ENCODE data around the gene RNF44. TPM values are rescaled to one million over a fixed set of nuclear protein-coding genes. Genes with fewer than 3 reads are reported as not detected.

The RNF44 gene
- total RNA-seq, 1 donor from 2014 or later, result 11.7 TPM

DNA sequence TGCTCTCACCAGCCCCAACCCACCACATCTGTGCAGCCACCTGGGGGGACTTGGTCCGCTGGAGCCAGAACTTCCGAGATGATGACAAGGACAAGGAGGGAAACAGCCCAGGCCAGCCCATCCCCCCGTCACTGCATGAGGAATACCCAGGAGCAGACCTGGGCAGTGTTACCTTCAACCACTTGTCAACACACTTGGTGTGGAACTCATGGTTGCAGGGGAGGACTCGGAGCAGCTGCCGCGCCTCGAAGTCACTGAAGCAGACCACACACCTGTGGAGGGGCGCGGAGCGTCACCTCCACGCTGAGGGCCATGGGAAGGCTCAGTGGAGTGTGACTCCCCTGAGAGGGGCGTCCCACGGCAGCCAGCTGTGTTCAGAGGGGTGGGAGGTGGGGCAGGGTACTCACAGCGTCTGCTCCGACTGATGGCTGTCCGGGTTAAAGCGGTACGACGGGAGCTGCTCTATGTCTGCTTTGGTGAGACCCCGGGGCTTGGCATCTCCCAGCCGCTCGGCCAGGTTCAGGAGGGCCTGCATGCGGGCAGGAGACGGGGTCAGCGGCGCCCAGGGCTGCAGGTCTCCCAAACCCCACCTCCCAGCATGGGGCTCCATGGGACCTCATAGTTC, 8.0 kb downstream of the RNF44 start:
- Histone ChIP-seq H3K9ac (no peak overlapping the region), H3K4me1 (no peaks in the 10 kb centered on the region), H3F3A (ENCODE audit: low read depth) (peaks cover 2% of the 10 kb centered on the region), H3K4me2 (no peak overlapping the region), H3K36me3 (no peaks in the 10 kb centered on the region), H3K4me3 (no peak overlapping the region), H3K27ac (no peak overlapping the region), H3K79me2 (ENCODE audit: low read depth) (peaks cover 34% of the 10 kb centered on the region), H3K27me3 (no peaks in the 10 kb centered on the region), H4K20me1 (ENCODE audit: low read depth) (peaks cover 45% of the 10 kb centered on the region), H2AFZ (replicated peaks) (no peak overlapping the region), H3K9me3 (ENCODE audit: low read depth) (no peaks in the 10 kb centered on the region)
- TF ChIP-seq EZH2 (IDR thresholded peaks at IDR 0.05), result no peak
- TF ChIP-seq, protein P1, sequence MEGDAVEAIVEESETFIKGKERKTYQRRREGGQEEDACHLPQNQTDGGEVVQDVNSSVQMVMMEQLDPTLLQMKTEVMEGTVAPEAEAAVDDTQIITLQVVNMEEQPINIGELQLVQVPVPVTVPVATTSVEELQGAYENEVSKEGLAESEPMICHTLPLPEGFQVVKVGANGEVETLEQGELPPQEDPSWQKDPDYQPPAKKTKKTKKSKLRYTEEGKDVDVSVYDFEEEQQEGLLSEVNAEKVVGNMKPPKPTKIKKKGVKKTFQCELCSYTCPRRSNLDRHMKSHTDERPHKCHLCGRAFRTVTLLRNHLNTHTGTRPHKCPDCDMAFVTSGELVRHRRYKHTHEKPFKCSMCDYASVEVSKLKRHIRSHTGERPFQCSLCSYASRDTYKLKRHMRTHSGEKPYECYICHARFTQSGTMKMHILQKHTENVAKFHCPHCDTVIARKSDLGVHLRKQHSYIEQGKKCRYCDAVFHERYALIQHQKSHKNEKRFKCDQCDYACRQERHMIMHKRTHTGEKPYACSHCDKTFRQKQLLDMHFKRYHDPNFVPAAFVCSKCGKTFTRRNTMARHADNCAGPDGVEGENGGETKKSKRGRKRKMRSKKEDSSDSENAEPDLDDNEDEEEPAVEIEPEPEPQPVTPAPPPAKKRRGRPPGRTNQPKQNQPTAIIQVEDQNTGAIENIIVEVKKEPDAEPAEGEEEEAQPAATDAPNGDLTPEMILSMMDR (IDR thresholded peaks at IDR 0.05), result no peak
- no peak for TF ChIP-seq EZH2phosphoT487 (IDR thresholded peaks at IDR 0.05)
- H3K36me3 Mint-ChIP-seq, result peaks cover 6% of the 10 kb centered on the region
- H3K27ac Mint-ChIP-seq, result no peak overlapping the region
- no peaks in the 10 kb centered on the region for H3K9me3 Mint-ChIP-seq
- H3K27me3 Mint-ChIP-seq (ENCODE audit: insufficient read depth, low read depth), result peaks cover 9% of the 10 kb centered on the region
- H3K4me1 Mint-ChIP-seq, result peaks cover 8% of the 10 kb centered on the region
- no peak for DNase-seq (ENCODE audit: low spot score)
- no peak overlapping the region for H3K4me3 Mint-ChIP-seq

DNA sequence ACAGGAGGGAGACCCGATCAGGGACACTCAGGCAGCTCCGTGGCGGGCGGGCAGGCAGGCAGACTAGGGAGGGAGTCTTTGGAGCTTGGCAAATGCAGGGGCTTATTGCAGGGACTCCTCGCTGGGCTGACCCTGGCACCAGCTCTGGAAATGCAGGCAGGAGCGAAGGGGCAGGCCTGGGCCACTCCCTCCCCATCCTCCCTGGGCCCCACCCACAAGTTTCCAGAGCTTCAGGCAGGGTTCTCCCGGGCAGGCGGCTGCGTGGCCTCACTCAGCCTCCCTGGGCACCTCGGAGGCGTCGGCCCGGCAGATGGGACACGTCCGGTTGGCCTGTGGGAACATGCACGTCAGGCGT, 8.5 kb downstream of the RNF44 start:
- H3K4me1 ChIP-seq, result no peaks in the 10 kb centered on the region
- peaks cover 29% of the 10 kb centered on the region for H3K79me2 ChIP-seq (ENCODE audit: low read depth)
- H3K27me3 ChIP-seq, result no peaks in the 10 kb centered on the region
- H3F3A ChIP-seq (ENCODE audit: low read depth), result peaks cover 2% of the 10 kb centered on the region
- H3K36me3 ChIP-seq, result no peaks in the 10 kb centered on the region
- Mint-ChIP-seq H3K27ac (no peak overlapping the region), H3K27me3 (ENCODE audit: insufficient read depth, low read depth) (peaks cover 11% of the 10 kb centered on the region), H3K9me3 (no peaks in the 10 kb centered on the region), H3K36me3 (peaks cover 6% of the 10 kb centered on the region), H3K4me3 (no peak overlapping the region), H3K4me1 (peaks cover 5% of the 10 kb centered on the region)
- H3K4me3 ChIP-seq, result no peak overlapping the region
- TF ChIP-seq EZH2 (IDR thresholded peaks at IDR 0.05) (no peak), EZH2phosphoT487 (IDR thresholded peaks at IDR 0.05) (no peak)
- TF ChIP-seq, protein P1 (IDR thresholded peaks at IDR 0.05), result no peak
- H3K9me3 ChIP-seq (ENCODE audit: low read depth), result no peaks in the 10 kb centered on the region
- no peak overlapping the region for H3K9ac ChIP-seq
- no peak overlapping the region for H3K27ac ChIP-seq
- DNase-seq (ENCODE audit: low spot score), result no peak
- H3K4me2 ChIP-seq, result no peak overlapping the region
- no peak overlapping the region for H2AFZ ChIP-seq (replicated peaks)
- H4K20me1 ChIP-seq (ENCODE audit: low read depth), result peaks cover 40% of the 10 kb centered on the region

- H3K27ac Mint-ChIP-seq, result no peak overlapping the region
- no peak overlapping the region for H3K4me3 Mint-ChIP-seq
- H3K79me2 ChIP-seq (ENCODE audit: low read depth), result peaks cover 25% of the 10 kb centered on the region
- no peaks in the 10 kb centered on the region for H3K36me3 ChIP-seq
- H3K9me3 Mint-ChIP-seq, result no peaks in the 10 kb centered on the region
- no peak overlapping the region for H3K27ac ChIP-seq
- peaks cover 6% of the 10 kb centered on the region for H3K36me3 Mint-ChIP-seq
- H3K4me3 ChIP-seq, result no peak overlapping the region
- no peaks in the 10 kb centered on the region for H3K27me3 ChIP-seq
- peaks cover under 1% of the 10 kb centered on the region for H3K4me1 Mint-ChIP-seq
- peaks cover 36% of the 10 kb centered on the region for H4K20me1 ChIP-seq (ENCODE audit: low read depth)
- H3K4me2 ChIP-seq, result no peak overlapping the region
- H2AFZ ChIP-seq (replicated peaks), result no peak overlapping the region
- TF ChIP-seq EZH2 (IDR thresholded peaks at IDR 0.05), result no peak
- TF ChIP-seq, protein P1 (IDR thresholded peaks at IDR 0.05), result no peak
- no peak for TF ChIP-seq EZH2phosphoT487 (IDR thresholded peaks at IDR 0.05)
- no peaks in the 10 kb centered on the region for H3K4me1 ChIP-seq
- H3K9ac ChIP-seq, result no peak overlapping the region
- DNase-seq (ENCODE audit: low spot score), result no peak
- peaks cover 2% of the 10 kb centered on the region for H3F3A ChIP-seq (ENCODE audit: low read depth)
- peaks cover 11% of the 10 kb centered on the region for H3K27me3 Mint-ChIP-seq (ENCODE audit: insufficient read depth, low read depth)
- no peaks in the 10 kb centered on the region for H3K9me3 ChIP-seq (ENCODE audit: low read depth)
Measured at GRCh38 chr5:176528301-176528700, 8.9 kb downstream of the RNF44 start.

Measured in neural progenitor cell (in vitro differentiated cells).